T-helper 17 cell (primary cell): ENCODE measurements around the gene LY6G6F. TPM values are rescaled to one million over a fixed set of nuclear protein-coding genes. Genes with fewer than 3 reads are reported as not detected.

ENCODE experiments used
- ATAC-seq: fragments of 150-1000 bp; cut with Tn5 transposase; 2 replicates; pipeline ENCODE4 v1.10.0; 2021; ENCODE audit warnings: mild to moderate bottlenecking, moderate library complexity
- DNase-seq, 3 donors: peaks; one replicate each; pipeline versions ENCODE4 v3.0.0 to v3.0.0-alpha.2; 2020 to 2021
- H3K9me3 ChIP-seq: one replicate; pipeline ENCODE4 v1.7.0; 2013; ENCODE audit warnings: low read length, mild to moderate bottlenecking; ENCODE audit not compliant: control insufficient read depth, poor library complexity, severe bottlenecking
- H3K27ac Mint-ChIP-seq: one replicate; pipeline ENCODE4 v1.8.0; 2022; ENCODE audit warnings: mild to moderate bottlenecking, moderate library complexity, mixed read lengths
- H3K27me3 Mint-ChIP-seq: one replicate; pipeline ENCODE4 v1.8.0; 2022; ENCODE audit warnings: mixed read lengths
- H3K36me3 Mint-ChIP-seq: one replicate; pipeline ENCODE4 v1.8.0; 2022; ENCODE audit warnings: low read depth, mixed read lengths
- H3K4me1 Mint-ChIP-seq: one replicate; pipeline ENCODE4 v1.8.0; 2022; ENCODE audit warnings: mild to moderate bottlenecking, mixed read lengths
- H3K4me3 Mint-ChIP-seq: one replicate; pipeline ENCODE4 v1.8.0; 2022; ENCODE audit warnings: mild to moderate bottlenecking, moderate library complexity, mixed read lengths
- total RNA-seq, 4 donors: library from RNA in 2 of 4; stranded (reverse) in 2 of 4; gene quantifications; one replicate each; pipeline ENCODE4 v1.2.3 and lab custom pipeline; 2022 to 2026

The LY6G6F gene
- total RNA-seq, 2 donors from 2014 or later, result 1.6 to 29.1 TPM

DNA sequence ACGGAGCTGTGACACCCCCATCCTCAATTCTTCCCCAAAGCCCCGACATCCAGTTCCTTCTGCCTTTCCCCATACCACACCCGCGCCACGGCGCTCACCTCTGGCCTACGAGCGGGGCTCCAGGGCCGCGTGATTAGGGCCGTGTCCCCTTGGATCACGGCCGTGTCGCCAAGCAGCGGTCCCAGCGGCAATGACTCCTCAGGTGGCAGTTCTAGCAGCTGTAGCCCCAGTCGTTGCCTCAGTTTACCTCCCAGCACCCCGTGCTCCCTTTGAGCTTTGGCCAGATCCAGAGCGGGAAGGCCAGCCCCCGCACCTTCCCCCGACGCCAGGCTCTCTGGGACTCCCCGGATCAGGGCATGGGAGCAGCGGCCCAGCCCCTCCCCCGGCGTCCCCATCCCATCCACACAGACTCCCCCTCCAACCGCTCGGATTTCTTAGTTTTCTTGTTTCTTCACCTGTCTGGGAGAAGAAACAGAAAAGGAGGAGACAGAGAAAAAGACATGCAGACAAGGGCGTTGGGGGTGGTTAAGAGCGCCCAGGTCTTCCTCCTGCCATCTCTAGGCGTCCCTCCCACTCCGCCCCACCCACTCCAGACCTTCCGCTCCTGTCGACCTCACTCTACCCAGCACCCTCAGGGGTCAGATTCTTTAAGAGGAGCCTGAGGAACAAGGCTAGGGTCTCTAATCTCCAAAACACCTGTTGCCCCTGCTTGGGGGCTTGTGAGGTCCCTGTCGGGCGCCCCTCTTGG, 22.3 kb downstream of the LY6G6F start, which contains the start of gene DDAH2:
Gene DDAH2 (minus strand): TSS at position 533 of the 748 bp plus-strand sequence. CDS start 138 bp downstream, at position 395.
- no peak for DNase-seq
- H3K4me3 Mint-ChIP-seq, result peak within 1 kb of the TSS; percentile 96
- peak; percentile 17 for ATAC-seq
- H3K9me3 ChIP-seq, result no peaks in the 10 kb centered on the region
- H3K27me3 Mint-ChIP-seq, result no peaks in the 10 kb centered on the region
- peaks cover 5% of the 10 kb centered on the region for H3K36me3 Mint-ChIP-seq
- peaks cover 41% of the 10 kb centered on the region for H3K4me1 Mint-ChIP-seq
- peak within 1 kb of the TSS; percentile 79 for H3K27ac Mint-ChIP-seq

GRCh38 chr6:31729515-31729978, 22.9 kb downstream of the LY6G6F start:
- peak; percentile 68 to 72 (median 68) for DNase-seq
- H3K9me3 ChIP-seq, result no peaks in the 10 kb centered on the region
- H3K4me3 Mint-ChIP-seq, result peak overlapping the region; percentile 96
- peaks cover 5% of the 10 kb centered on the region for H3K36me3 Mint-ChIP-seq
- peaks cover 43% of the 10 kb centered on the region for H3K4me1 Mint-ChIP-seq
- no peaks in the 10 kb centered on the region for H3K27me3 Mint-ChIP-seq
- peak; percentile 79 for ATAC-seq
- H3K27ac Mint-ChIP-seq, result peak overlapping the region; percentile 79

GRCh38 chr6:31729979-31730630, 23.4 kb downstream of the LY6G6F start:
- Mint-ChIP-seq H3K4me1 (peaks cover 47% of the 10 kb centered on the region), H3K4me3 (peak overlapping the region; percentile 96), H3K27ac (peak overlapping the region; percentile 79), H3K36me3 (peaks cover 5% of the 10 kb centered on the region), H3K27me3 (no peaks in the 10 kb centered on the region)
- ATAC-seq (peak; percentile 65), DNase-seq (peak; percentile 49 to 67 (median 62))
- no peaks in the 10 kb centered on the region for H3K9me3 ChIP-seq

DNA sequence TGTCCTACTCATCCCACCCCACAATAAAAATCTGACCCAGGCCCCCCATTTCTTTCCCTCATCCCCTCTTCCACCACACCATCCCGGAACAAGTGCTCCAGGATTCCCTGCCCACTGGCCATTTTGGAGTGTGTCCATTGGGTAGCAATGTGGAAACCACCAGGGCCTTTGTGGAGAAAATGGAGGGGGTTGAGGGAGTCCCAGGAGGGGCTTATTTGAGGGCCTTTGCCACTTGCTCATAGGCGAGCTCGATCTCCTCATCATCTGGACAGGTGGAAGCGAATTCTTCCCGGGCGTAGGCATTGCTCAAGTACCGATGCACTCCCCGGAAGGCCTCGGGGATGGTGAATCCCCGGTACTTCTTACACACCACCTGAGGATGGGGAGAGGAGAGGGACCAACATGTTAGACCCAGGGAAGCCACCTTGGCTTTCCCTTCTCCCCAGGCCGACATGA, 24.0 kb downstream of the LY6G6F start:
- DNase-seq (no peak), ATAC-seq (no peak)
- Mint-ChIP-seq H3K27ac (peak overlapping the region; percentile 79), H3K4me3 (peak overlapping the region; percentile 96), H3K27me3 (no peaks in the 10 kb centered on the region), H3K4me1 (peaks cover 50% of the 10 kb centered on the region), H3K36me3 (peaks cover 9% of the 10 kb centered on the region)
- H3K9me3 ChIP-seq, result no peaks in the 10 kb centered on the region

- Mint-ChIP-seq H3K36me3 (peaks cover 11% of the 10 kb centered on the region), H3K4me1 (peaks cover 47% of the 10 kb centered on the region), H3K27ac (no peak overlapping the region), H3K27me3 (no peaks in the 10 kb centered on the region), H3K4me3 (no peak overlapping the region)
- DNase-seq, result no peak
- no peak for ATAC-seq
- no peaks in the 10 kb centered on the region for H3K9me3 ChIP-seq
Observed at GRCh38 chr6:31732029-31732428, 25.4 kb downstream of the LY6G6F start.

- Mint-ChIP-seq H3K4me1 (peaks cover 55% of the 10 kb centered on the region), H3K27me3 (no peaks in the 10 kb centered on the region), H3K27ac (peak overlapping the region; percentile 96), H3K36me3 (peaks cover 11% of the 10 kb centered on the region), H3K4me3 (peak overlapping the region; percentile 99)
- DNase-seq (no peak), ATAC-seq (no peak)
- H3K9me3 ChIP-seq, result no peaks in the 10 kb centered on the region
Observed at GRCh38 chr6:31733734-31734133, 27.1 kb downstream of the LY6G6F start.

- no peaks in the 10 kb centered on the region for H3K9me3 ChIP-seq
- DNase-seq, result peak in 1 of 3 donors; percentile 31
- peaks cover 11% of the 10 kb centered on the region for H3K36me3 Mint-ChIP-seq
- H3K4me3 Mint-ChIP-seq, result peak overlapping the region; percentile 99
- H3K27me3 Mint-ChIP-seq, result no peaks in the 10 kb centered on the region
- peak overlapping the region; percentile 96 for H3K27ac Mint-ChIP-seq
- ATAC-seq, result no peak
- peaks cover 57% of the 10 kb centered on the region for H3K4me1 Mint-ChIP-seq
Observed at GRCh38 chr6:31734247-31734820, 27.7 kb downstream of the LY6G6F start.

DNA sequence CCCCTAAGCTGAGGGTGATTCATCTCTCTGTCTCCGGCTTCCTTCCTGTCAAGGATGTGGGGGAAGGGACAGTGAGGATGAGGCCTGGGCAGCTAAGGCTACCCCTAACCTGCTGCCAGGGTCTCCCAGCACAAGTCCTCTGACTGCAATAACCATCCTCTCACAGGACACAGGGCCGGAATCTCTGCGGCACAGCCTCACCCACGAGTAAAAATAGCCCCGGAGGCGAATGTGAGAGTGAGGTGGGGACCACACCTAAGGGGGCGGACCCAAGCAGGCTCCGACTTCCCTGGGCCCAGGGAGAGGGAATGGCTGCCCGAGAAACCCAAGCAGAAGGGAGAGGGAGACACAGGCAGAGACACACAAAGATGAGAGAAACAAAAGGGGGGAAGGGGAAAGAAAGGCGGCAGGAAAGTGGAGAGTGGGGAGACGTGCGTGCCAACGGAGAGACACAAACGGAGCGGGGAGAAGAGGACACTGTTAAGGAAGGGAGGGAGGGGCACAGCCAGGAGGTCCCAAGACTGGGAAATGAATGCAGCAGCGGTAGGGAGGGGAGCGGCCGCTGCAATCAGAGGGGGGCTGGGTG, 28.2 kb downstream of the LY6G6F start:
- H3K27ac Mint-ChIP-seq, result peak overlapping the region; percentile 96
- DNase-seq (peak in 1 of 3 donors; percentile 47), ATAC-seq (peak; percentile 19)
- peaks cover 11% of the 10 kb centered on the region for H3K36me3 Mint-ChIP-seq
- H3K4me1 Mint-ChIP-seq, result peaks cover 60% of the 10 kb centered on the region
- H3K4me3 Mint-ChIP-seq, result peak overlapping the region; percentile 99
- no peaks in the 10 kb centered on the region for H3K27me3 Mint-ChIP-seq
- H3K9me3 ChIP-seq, result no peaks in the 10 kb centered on the region

DNA sequence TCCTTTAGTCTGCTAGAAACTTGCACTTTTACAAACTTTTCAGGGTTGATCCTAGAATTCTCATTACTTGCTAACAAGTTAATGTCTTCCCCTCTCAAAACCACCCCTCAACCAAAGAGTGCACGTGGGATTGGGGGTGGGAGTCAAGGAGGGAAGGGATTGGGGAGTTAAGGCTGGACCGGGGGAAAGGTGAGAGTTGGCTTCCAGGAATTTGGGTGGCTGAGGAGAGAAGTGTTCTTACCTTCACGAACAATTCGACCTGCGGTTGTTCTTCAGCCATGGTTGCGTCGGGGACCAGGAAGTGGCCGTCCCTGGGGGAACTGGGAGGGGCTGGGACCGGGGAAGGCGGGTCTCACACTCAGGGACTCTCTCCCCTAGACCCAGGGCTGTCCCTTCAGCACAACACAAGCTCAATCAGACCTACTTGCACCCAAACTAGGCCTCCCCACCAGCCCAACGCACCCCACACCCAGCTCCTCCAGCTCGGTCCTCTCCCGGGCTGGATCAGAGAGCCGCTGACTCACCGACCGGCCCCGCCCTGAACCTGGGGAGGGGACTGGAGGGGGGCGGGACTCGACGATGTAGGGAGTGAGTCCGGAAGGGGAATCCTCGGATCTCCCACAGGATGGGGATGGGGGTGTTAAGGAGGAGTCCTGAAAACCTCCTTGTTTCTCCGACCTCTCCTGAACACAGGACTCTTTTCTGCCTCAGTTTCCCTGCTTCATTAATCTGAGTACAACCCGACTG, 29.5 kb downstream of the LY6G6F start, which contains the start of gene CLIC1:
Gene CLIC1 (minus strand): TSS at position 510 of the 747 bp plus-strand sequence. CDS start 230 bp downstream, at position 280.
- H3K36me3 Mint-ChIP-seq, result peaks cover 8% of the 10 kb centered on the region
- DNase-seq (peak in 2 of 3 donors; percentile 62 to 65), ATAC-seq (peak; percentile 16)
- no peaks in the 10 kb centered on the region for H3K9me3 ChIP-seq
- no peaks in the 10 kb centered on the region for H3K27me3 Mint-ChIP-seq
- peak within 1 kb of the TSS; percentile 96 for H3K27ac Mint-ChIP-seq
- H3K4me3 Mint-ChIP-seq, result peak within 1 kb of the TSS; percentile 99
- H3K4me1 Mint-ChIP-seq, result peaks cover 62% of the 10 kb centered on the region

- no peak for DNase-seq
- H3K27me3 Mint-ChIP-seq, result no peaks in the 10 kb centered on the region
- H3K36me3 Mint-ChIP-seq, result peaks cover 8% of the 10 kb centered on the region
- peak overlapping the region; percentile 96 for H3K27ac Mint-ChIP-seq
- peaks cover 62% of the 10 kb centered on the region for H3K4me1 Mint-ChIP-seq
- ATAC-seq, result no peak
- peak overlapping the region; percentile 99 for H3K4me3 Mint-ChIP-seq
- no peaks in the 10 kb centered on the region for H3K9me3 ChIP-seq
Observed at GRCh38 chr6:31736768-31737314, 30.2 kb downstream of the LY6G6F start.

GRCh38 chr6:31737315-31737990, 30.8 kb downstream of the LY6G6F start:
- ATAC-seq (no peak), DNase-seq (no peak)
- no peaks in the 10 kb centered on the region for H3K9me3 ChIP-seq
- peak overlapping the region; percentile 96 for H3K27ac Mint-ChIP-seq
- H3K36me3 Mint-ChIP-seq, result peaks cover 8% of the 10 kb centered on the region
- peak overlapping the region; percentile 99 for H3K4me3 Mint-ChIP-seq
- no peaks in the 10 kb centered on the region for H3K27me3 Mint-ChIP-seq
- H3K4me1 Mint-ChIP-seq, result peaks cover 62% of the 10 kb centered on the region
